ENCODE results near the gene TOMT. TPM values are rescaled to one million over a fixed set of nuclear protein-coding genes. Genes with fewer than 3 reads are reported as not detected.

TOMT gene
- total RNA-seq = under 1 TPM in 1 of 2 donors, not detected in 1; 0.45 TPM

GRCh38 chr11:72105888-72106287 is at the start of gene TOMT:
Gene TOMT, plus strand, starts transcription at chr11:72105924. Its CDS starts 28 bp downstream, at chr11:72105952.
- peak within 1 kb of the TSS; percentile 91 to 92 for H3K27ac Mint-ChIP-seq
- H3K9me3 Mint-ChIP-seq = no peaks in the 10 kb centered on the region
- ATAC-seq = no peak
- no peak within 1 kb of the TSS for H3K4me3 Mint-ChIP-seq
- H3K36me3 Mint-ChIP-seq = peaks cover 11% of the 10 kb centered on the region
- no peaks in the 10 kb centered on the region for H3K27me3 Mint-ChIP-seq
- H3K4me1 Mint-ChIP-seq (ENCODE audit: low read depth in 2 of 2) = peaks cover 32 to 36% of the 10 kb centered on the region in 2 donors
- DNase-seq (ENCODE audit: low spot score) = no peak

- Mint-ChIP-seq H3K36me3 (peaks cover 4% of the 10 kb centered on the region), H3K4me1 (ENCODE audit: low read depth in 2 of 2) (peaks cover 0 to 9% of the 10 kb centered on the region in 2 donors), H3K27me3 (no peaks in the 10 kb centered on the region), H3K27ac (peak overlapping the region in 1 of 2 donors; percentile 47), H3K9me3 (no peaks in the 10 kb centered on the region), H3K4me3 (no peak overlapping the region)
- no peak for DNase-seq (ENCODE audit: low spot score)
- ATAC-seq = no peak
These were observed 47.2 kb upstream of the TOMT start for GRCh38 chr11:72058416-72059034.

DNA sequence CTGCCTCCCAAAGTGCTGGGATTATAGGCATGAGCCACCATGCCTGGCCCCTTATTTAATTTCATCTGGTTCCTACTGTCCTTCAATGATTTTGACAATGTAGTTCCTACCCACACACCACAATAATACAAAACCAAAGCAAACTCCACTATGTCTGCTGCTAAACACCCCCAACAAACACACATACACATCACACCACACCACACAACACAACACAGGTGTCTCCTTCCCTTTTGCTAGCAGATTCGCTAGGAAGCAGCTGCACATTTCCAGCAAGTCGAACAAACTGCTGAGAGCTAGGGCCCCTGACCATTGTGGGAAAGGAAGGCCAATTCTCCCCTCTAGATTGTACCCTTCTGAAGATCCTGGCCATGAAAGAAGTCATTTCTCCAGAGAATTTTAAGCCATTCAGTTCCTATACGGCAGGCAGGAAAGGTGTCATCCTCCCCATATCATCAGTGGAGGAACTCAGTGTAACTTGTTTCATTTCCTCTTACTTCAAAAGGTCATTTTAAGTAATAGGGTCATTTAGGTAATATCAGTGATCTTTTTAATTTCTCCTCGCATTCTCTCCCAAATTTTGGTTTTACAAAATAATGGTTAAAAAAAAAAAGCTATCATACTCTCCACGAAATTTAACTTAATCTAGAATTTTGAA is 43.9 kb upstream of the TOMT start:
- Mint-ChIP-seq H3K9me3 (no peaks in the 10 kb centered on the region), H3K4me1 (ENCODE audit: low read depth in 2 of 2) (peaks cover 7 to 19% of the 10 kb centered on the region in 2 donors), H3K27ac (peak overlapping the region in 1 of 2 donors; percentile 2), H3K27me3 (no peaks in the 10 kb centered on the region), H3K36me3 (peaks cover 4% of the 10 kb centered on the region), H3K4me3 (no peak overlapping the region)
- ATAC-seq = no peak
- no peak for DNase-seq (ENCODE audit: low spot score)

GRCh38 chr11:72066855-72067254 is 38.9 kb upstream of the TOMT start:
- Mint-ChIP-seq H3K9me3 (no peaks in the 10 kb centered on the region), H3K27ac (peak overlapping the region; percentile 92 to 98), H3K4me1 (ENCODE audit: low read depth in 2 of 2) (peaks cover 50 to 56% of the 10 kb centered on the region in 2 donors), H3K4me3 (peak overlapping the region; percentile 86), H3K27me3 (no peaks in the 10 kb centered on the region), H3K36me3 (peaks cover 2% of the 10 kb centered on the region)
- DNase-seq (ENCODE audit: low spot score) (no peak), ATAC-seq (no peak)

DNA sequence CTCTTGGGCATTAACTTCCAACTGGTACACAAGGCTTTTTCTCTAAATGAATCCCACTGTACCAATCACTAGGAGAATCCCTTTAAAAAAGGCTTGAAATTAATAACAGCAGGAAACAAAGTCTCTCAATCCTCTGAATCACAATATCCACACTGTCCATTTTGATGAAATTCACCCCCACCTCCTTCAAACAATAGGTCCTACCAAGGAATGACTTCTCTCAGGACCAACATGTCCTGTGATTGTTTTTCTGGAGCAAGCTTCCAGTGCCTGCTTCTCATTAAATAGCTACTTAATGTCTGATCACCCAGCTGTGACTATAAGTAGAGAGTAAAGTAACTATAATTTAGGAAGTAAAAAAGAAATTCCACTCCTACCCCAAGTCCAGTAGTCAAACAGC is 38.5 kb upstream of the TOMT start:
- peak overlapping the region; percentile 92 to 98 for H3K27ac Mint-ChIP-seq
- peak overlapping the region; percentile 86 for H3K4me3 Mint-ChIP-seq
- H3K9me3 Mint-ChIP-seq = no peaks in the 10 kb centered on the region
- DNase-seq (ENCODE audit: low spot score) (no peak), ATAC-seq (no peak)
- no peaks in the 10 kb centered on the region for H3K36me3 Mint-ChIP-seq
- H3K4me1 Mint-ChIP-seq (ENCODE audit: low read depth in 2 of 2) = peaks cover 54 to 59% of the 10 kb centered on the region in 2 donors
- H3K27me3 Mint-ChIP-seq = no peaks in the 10 kb centered on the region

- Mint-ChIP-seq H3K4me3 (peak overlapping the region; percentile 86), H3K27ac (peak overlapping the region; percentile 92 to 98), H3K36me3 (no peaks in the 10 kb centered on the region), H3K4me1 (ENCODE audit: low read depth in 2 of 2) (peaks cover 58 to 63% of the 10 kb centered on the region in 2 donors), H3K9me3 (no peaks in the 10 kb centered on the region), H3K27me3 (no peaks in the 10 kb centered on the region)
- no peak for ATAC-seq
- no peak for DNase-seq (ENCODE audit: low spot score)
These were observed 38.0 kb upstream of the TOMT start for GRCh38 chr11:72067676-72068075.

DNA sequence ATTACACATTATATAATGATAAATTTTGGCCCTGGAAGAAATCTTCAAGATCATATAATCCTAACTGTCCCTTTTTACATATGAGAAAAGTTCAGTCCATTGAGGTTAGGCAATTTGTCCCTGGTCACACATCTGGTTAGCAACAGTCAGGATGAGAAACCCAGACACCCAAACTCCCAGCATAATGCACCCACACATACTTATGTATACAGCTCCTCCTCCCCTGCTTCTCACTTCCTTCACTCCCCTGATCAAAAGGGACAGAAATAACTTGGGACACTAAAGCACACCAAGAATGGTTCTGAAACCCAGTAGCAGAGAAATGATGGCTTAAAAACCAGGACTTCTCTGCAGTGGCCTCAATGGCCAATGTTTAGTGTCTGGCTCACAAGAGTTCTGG is 36.5 kb upstream of the TOMT start:
- ATAC-seq = peak; percentile 80 to 81
- peak; percentile 65 for DNase-seq (ENCODE audit: low spot score)
- Mint-ChIP-seq H3K9me3 (no peaks in the 10 kb centered on the region), H3K4me3 (peak overlapping the region; percentile 86), H3K27me3 (no peaks in the 10 kb centered on the region), H3K36me3 (no peaks in the 10 kb centered on the region), H3K27ac (peak overlapping the region; percentile 92 to 98), H3K4me1 (ENCODE audit: low read depth in 2 of 2) (peaks cover 65 to 68% of the 10 kb centered on the region in 2 donors)

GRCh38 chr11:72069787-72070251 is 35.9 kb upstream of the TOMT start:
- ATAC-seq = peak; percentile 90 to 93
- Mint-ChIP-seq H3K4me1 (ENCODE audit: low read depth in 2 of 2) (peaks cover 65 to 68% of the 10 kb centered on the region in 2 donors), H3K4me3 (peak overlapping the region; percentile 86), H3K27me3 (no peaks in the 10 kb centered on the region), H3K36me3 (no peaks in the 10 kb centered on the region), H3K9me3 (no peaks in the 10 kb centered on the region), H3K27ac (peak overlapping the region; percentile 92 to 98)
- DNase-seq (ENCODE audit: low spot score) = peak; percentile 80

- peak overlapping the region; percentile 92 to 98 for H3K27ac Mint-ChIP-seq
- no peaks in the 10 kb centered on the region for H3K27me3 Mint-ChIP-seq
- H3K9me3 Mint-ChIP-seq = no peaks in the 10 kb centered on the region
- no peaks in the 10 kb centered on the region for H3K36me3 Mint-ChIP-seq
- peaks cover 65 to 68% of the 10 kb centered on the region in 2 donors for H3K4me1 Mint-ChIP-seq (ENCODE audit: low read depth in 2 of 2)
- no peak for DNase-seq (ENCODE audit: low spot score)
- no peak for ATAC-seq
- H3K4me3 Mint-ChIP-seq = peak overlapping the region; percentile 86
These were observed 35.2 kb upstream of the TOMT start for GRCh38 chr11:72070491-72070890.

DNA sequence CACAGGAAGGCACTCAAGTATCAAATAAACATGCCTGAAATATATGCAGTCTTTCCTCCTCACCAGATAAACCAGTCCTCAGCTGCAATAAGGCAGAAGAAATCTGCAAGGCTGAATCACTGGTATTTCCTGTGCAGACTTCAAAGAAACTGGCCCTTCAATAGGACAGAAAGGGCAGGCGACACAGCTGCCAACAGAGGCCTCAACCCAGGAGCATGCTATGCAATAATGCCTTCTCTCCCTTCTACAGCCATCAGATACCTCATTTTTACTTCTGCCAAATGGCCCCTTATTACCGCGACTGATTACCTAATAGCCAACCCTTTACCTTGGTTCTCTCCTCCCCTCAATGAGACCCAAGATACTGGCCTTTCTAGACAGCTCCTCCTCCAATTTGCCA is 33.4 kb upstream of the TOMT start:
- Mint-ChIP-seq H3K4me1 (ENCODE audit: low read depth in 2 of 2) (peaks cover 58 to 61% of the 10 kb centered on the region in 2 donors), H3K36me3 (no peaks in the 10 kb centered on the region), H3K9me3 (no peaks in the 10 kb centered on the region), H3K4me3 (peak overlapping the region; percentile 36), H3K27ac (peak overlapping the region; percentile 30 to 81), H3K27me3 (no peaks in the 10 kb centered on the region)
- no peak for DNase-seq (ENCODE audit: low spot score)
- ATAC-seq = peak; percentile 39 to 44

GRCh38 chr11:72075109-72075508 is 30.6 kb upstream of the TOMT start:
- Mint-ChIP-seq H3K9me3 (no peaks in the 10 kb centered on the region), H3K27ac (no peak overlapping the region), H3K4me1 (ENCODE audit: low read depth in 2 of 2) (peaks cover 42 to 49% of the 10 kb centered on the region in 2 donors), H3K27me3 (no peaks in the 10 kb centered on the region), H3K4me3 (no peak overlapping the region), H3K36me3 (no peaks in the 10 kb centered on the region)
- DNase-seq (ENCODE audit: low spot score) = no peak
- no peak for ATAC-seq

GRCh38 chr11:72075756-72076155 is 30.0 kb upstream of the TOMT start:
- no peak overlapping the region for H3K27ac Mint-ChIP-seq
- no peaks in the 10 kb centered on the region for H3K9me3 Mint-ChIP-seq
- DNase-seq (ENCODE audit: low spot score) (no peak), ATAC-seq (no peak)
- peaks cover 42 to 50% of the 10 kb centered on the region in 2 donors for H3K4me1 Mint-ChIP-seq (ENCODE audit: low read depth in 2 of 2)
- H3K27me3 Mint-ChIP-seq = no peaks in the 10 kb centered on the region
- H3K36me3 Mint-ChIP-seq = no peaks in the 10 kb centered on the region
- H3K4me3 Mint-ChIP-seq = no peak overlapping the region

- no peak for ATAC-seq
- H3K27ac Mint-ChIP-seq = peak overlapping the region in 1 of 2 donors; percentile 60
These were observed 27.2 kb upstream of the TOMT start for GRCh38 chr11:72078477-72078876.

DNA sequence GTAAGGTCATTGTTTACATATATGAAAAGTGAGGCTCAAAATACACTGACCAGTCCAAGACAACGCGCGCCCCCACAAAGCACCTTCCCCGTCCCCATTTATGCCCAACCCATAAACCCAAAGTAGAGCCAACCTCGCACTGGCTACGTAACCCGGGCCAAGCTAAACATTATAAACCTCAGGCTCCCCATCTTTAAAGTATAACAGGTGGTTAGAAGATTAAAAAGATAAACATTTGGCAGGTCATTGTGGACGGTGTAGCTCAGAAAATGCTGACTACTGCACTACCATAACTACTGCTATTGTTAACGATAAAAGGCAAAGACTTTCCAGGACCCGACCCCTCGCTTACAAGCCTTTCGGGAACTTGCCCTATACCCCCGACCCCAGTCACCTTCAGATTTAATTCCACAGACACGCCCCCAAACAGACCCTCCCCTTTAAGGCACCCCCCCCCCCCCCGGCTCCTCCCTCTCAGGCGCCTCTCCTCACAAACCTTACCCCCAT is 25.9 kb upstream of the TOMT start:
- Mint-ChIP-seq H3K27me3 (no peaks in the 10 kb centered on the region), H3K4me3 (peak overlapping the region; percentile 92), H3K4me1 (ENCODE audit: low read depth in 2 of 2) (peaks cover 41 to 46% of the 10 kb centered on the region in 2 donors), H3K27ac (peak overlapping the region; percentile 89 to 95), H3K9me3 (no peaks in the 10 kb centered on the region), H3K36me3 (no peaks in the 10 kb centered on the region)
- DNase-seq (ENCODE audit: low spot score) (no peak), ATAC-seq (peak; percentile 43 to 50)

More at GRCh38 chr11:72078477-72078876, 27.2 kb upstream of the TOMT start:
- Mint-ChIP-seq H3K27me3 (no peaks in the 10 kb centered on the region), H3K9me3 (no peaks in the 10 kb centered on the region), H3K36me3 (no peaks in the 10 kb centered on the region), H3K4me3 (peak overlapping the region; percentile 92), H3K4me1 (ENCODE audit: low read depth in 2 of 2) (peaks cover 42 to 47% of the 10 kb centered on the region in 2 donors)
- no peak for DNase-seq (ENCODE audit: low spot score)

Data from natural killer cell treated with Interleukin-12 subunit alpha and Interleukin-12 subunit beta and Interleukin-15 and Interleukin-18, amount 100 ng/mL, for 72 hours (primary cell).